Caco-2 (cell line): ENCODE data around the gene MAP4K1. TPM values are rescaled to one million over a fixed set of nuclear protein-coding genes. Genes with fewer than 3 reads are reported as not detected.

Experiments used
- BruUV-seq: library from RNA; stranded (reverse); fragments of 400-500 nt; replicated peaks from 2 replicates; lab custom pipeline; 2021; lab: Mats Ljungman, UMichigan
- CTCF ChIA-PET: fragments of 300-600 bp; sonication (Branson Sonifier 250); formaldehyde crosslinking; loops from one replicate; lab custom pipeline; 2022; ENCODE audit warnings: antibody characterized with exemption; lab: Charles Lee
- POLR2A ChIA-PET: fragments of 300-600 bp; sonication (Branson Sonifier 250); formaldehyde crosslinking; loops from one replicate; lab custom pipeline; 2022; ENCODE audit warnings: antibody characterized with exemption; lab: Charles Lee
- DNase-seq, 2 experiments: peaks; one replicate each; pipeline versions ENCODE4 v3.0.0 to v3.0.0-alpha.2; 2020 to 2022
- H3K27me3 ChIP-seq: replicated peaks from 2 replicates; pipeline ENCODE4 v1.6.0; 2011; ENCODE audit warnings: low read length; ENCODE audit not compliant: control insufficient read depth, insufficient read depth
- H3K36me3 ChIP-seq: 2 replicates; pipeline ENCODE4 v1.5.1; 2011; ENCODE audit warnings: low read length; ENCODE audit not compliant: control insufficient read depth, insufficient read depth
- H3K4me1 ChIP-seq: fragments of 250-450 bp; sonication (Bioruptor Pico); 2 replicates; pipeline ENCODE4 v1.5.1; 2020; ENCODE audit warnings: mild to moderate bottlenecking
- H3K4me3 ChIP-seq: 2 replicates; pipeline ENCODE4 v1.5.1; 2011; ENCODE audit warnings: low read depth, mild to moderate bottlenecking, control low read depth, low read length
- H3K9me3 ChIP-seq: fragments of 250-450 bp; sonication (Bioruptor Pico); 2 replicates; pipeline ENCODE4 v1.5.1; 2020; ENCODE audit warnings: mild to moderate bottlenecking, moderate library complexity
- H3K27ac Mint-ChIP-seq: one replicate; pipeline ENCODE4 v1.8.0; 2022; ENCODE audit warnings: mixed read lengths; ENCODE audit not compliant: unreplicated experiment
- H3K27me3 Mint-ChIP-seq: one replicate; pipeline ENCODE4 v1.8.0; 2022; ENCODE audit warnings: mixed read lengths; ENCODE audit not compliant: insufficient read depth, unreplicated experiment
- H3K36me3 Mint-ChIP-seq: one replicate; pipeline ENCODE4 v1.8.0; 2022; ENCODE audit warnings: mild to moderate bottlenecking, mixed read lengths; ENCODE audit not compliant: insufficient read depth, unreplicated experiment
- H3K4me1 Mint-ChIP-seq: one replicate; pipeline ENCODE4 v1.8.0; 2022; ENCODE audit warnings: low read depth, mixed read lengths; ENCODE audit not compliant: unreplicated experiment
- H3K4me3 Mint-ChIP-seq: one replicate; pipeline ENCODE4 v1.8.0; 2022; ENCODE audit warnings: mild to moderate bottlenecking, moderate library complexity, mixed read lengths; ENCODE audit not compliant: unreplicated experiment
- H3K9me3 Mint-ChIP-seq: one replicate; pipeline ENCODE4 v1.8.0; 2022; ENCODE audit warnings: mixed read lengths; ENCODE audit not compliant: unreplicated experiment
- CTCF ChIP-seq, 2 experiments: fragments of 200-600 bp in 1 of 2; IDR thresholded peaks; 1 replicate in 1 of 2; 2 replicates in 1 of 2; pipeline versions ENCODE4 v1.5.1 to v1.8.0; 2011 to 2022; ENCODE audit warnings: antibody characterized with exemption in 1 of 2, control low read depth in 1 of 2, inconsistent platforms in 1 of 2, low read depth in 1 of 2, low read length in 1 of 2, mild to moderate bottlenecking in 1 of 2, moderate library complexity in 1 of 2; ENCODE audit not compliant: insufficient read depth in 1 of 2, severe bottlenecking in 1 of 2, unreplicated experiment in 1 of 2
- intact Hi-C: fragments of 100-400 bp; cut with micrococcal nuclease; formaldehyde crosslinking; loops from one replicate; pipeline ENCODE4 v1.10.0; 2022; ENCODE audit not compliant: unreplicated experiment
- total RNA-seq: library from RNA; stranded (reverse); gene quantifications from 2 replicates; pipeline ENCODE4 v1.2.3, GENCODE V29; 2022

Gene MAP4K1
- total RNA-seq, 1 experiment from 2014 or later, result 1.7 TPM

- TF ChIP-seq CTCF (IDR thresholded peaks at IDR 0.05; ENCODE audit: insufficient read depth in 1 of 2, low read depth in 1 of 2, low read length in 1 of 2, severe bottlenecking in 1 of 2, unreplicated experiment in 1 of 2), result no peak
- Histone ChIP-seq H3K27me3 (no peaks in the 10 kb centered on the region), H3K36me3 (0 out of 2 replicates have a peak, but pooled peaks cover 1% of the 10 kb centered on the region), H3K4me1 (peaks cover 37% of the 10 kb centered on the region), H3K9me3 (no peaks in the 10 kb centered on the region), H3K4me3 (peak overlapping the region; percentile 100)
- BruUV-seq, result no TSS peak
- intact Hi-C loops, result loop anchor here (1.0 to 2.0 kb wide), 2 partner anchors 15 to 35 kb away; no protein-coding TSS in a partner anchor
- Mint-ChIP-seq H3K36me3 (peaks cover 31% of the 10 kb centered on the region), H3K27me3 (no peaks in the 10 kb centered on the region), H3K4me3 (peak overlapping the region; percentile 90), H3K4me1 (peaks cover 19% of the 10 kb centered on the region), H3K27ac (peak overlapping the region; percentile 88), H3K9me3 (no peaks in the 10 kb centered on the region)
- ChIA-PET POLR2A (interaction anchor here (0.9 to 3.0 kb wide), 11 partner anchors 10 to 283 kb away, joined by 3 to 35 read pairs (median 11); partner anchors contain the start of genes EIF3K, FAM98C, MRPS12 and NFKBIB), CTCF (interaction anchor here (0.6 to 1.5 kb wide), 10 partner anchors 11 to 245 kb away, joined by 3 to 15 read pairs (median 6); partner anchors contain the start of genes EIF3K and FAM98C)
- DNase-seq, result no peak
These were observed 30.4 kb upstream of the MAP4K1 start for GRCh38 chr19:38647966-38648768.

- Histone ChIP-seq H3K36me3 (0 out of 2 replicates have a peak, but pooled peaks cover 1% of the 10 kb centered on the region), H3K4me3 (peak within 1 kb of the TSS; percentile 100), H3K9me3 (no peaks in the 10 kb centered on the region), H3K4me1 (peaks cover 30% of the 10 kb centered on the region), H3K27me3 (no peaks in the 10 kb centered on the region)
- intact Hi-C loops, result loop anchor here (1.0 to 2.0 kb wide), 2 partner anchors 15 to 36 kb away; no protein-coding TSS in a partner anchor
- Mint-ChIP-seq H3K9me3 (no peaks in the 10 kb centered on the region), H3K27me3 (no peaks in the 10 kb centered on the region), H3K4me1 (peaks cover 16% of the 10 kb centered on the region), H3K36me3 (peaks cover 24% of the 10 kb centered on the region), H3K27ac (peak within 1 kb of the TSS; percentile 88), H3K4me3 (peak within 1 kb of the TSS; percentile 90)
- no TSS peak for BruUV-seq
- peak; percentile 98 to 100 for DNase-seq
- POLR2A ChIA-PET, result interaction anchor here (0.5 to 3.0 kb wide), 18 partner anchors 9 to 370 kb away, joined by 3 to 35 read pairs (median 5); partner anchors contain the start of genes EIF3K, FAM98C, MRPS12 and NFKBIB
- TF ChIP-seq CTCF (IDR thresholded peaks at IDR 0.05; ENCODE audit: insufficient read depth in 1 of 2, low read depth in 1 of 2, low read length in 1 of 2, severe bottlenecking in 1 of 2, unreplicated experiment in 1 of 2), result no peak
- CTCF ChIA-PET, result interaction anchor here (0.6 to 1.3 kb wide), 11 partner anchors 11 to 245 kb away, joined by 3 to 15 read pairs (median 5); partner anchors contain the start of genes EIF3K and FAM98C
These were observed 29.7 kb upstream of the MAP4K1 start, which contains the start of gene ACTN4 for GRCh38 chr19:38647368-38647965. TSS of gene ACTN4 (plus strand) at chr19:38647649. CDS start at chr19:38647746, 97 bp downstream.

- H3K4me3 Mint-ChIP-seq, result no peak overlapping the region
- no peaks in the 10 kb centered on the region for H3K27me3 Mint-ChIP-seq
- H3K36me3 ChIP-seq, result no peaks in the 10 kb centered on the region
- peaks cover 9% of the 10 kb centered on the region for H3K4me1 ChIP-seq
- no peak for TF ChIP-seq CTCF (IDR thresholded peaks at IDR 0.05; ENCODE audit: insufficient read depth in 1 of 2, low read depth in 1 of 2, low read length in 1 of 2, severe bottlenecking in 1 of 2, unreplicated experiment in 1 of 2)
- H3K27ac Mint-ChIP-seq, result peak overlapping the region; percentile 21
- no TSS peak for BruUV-seq
- H3K4me1 Mint-ChIP-seq, result peaks cover 13% of the 10 kb centered on the region
- ChIA-PET CTCF (interaction anchor here (0.6 to 0.8 kb wide), 2 partner anchors 8 to 10 kb away, joined by 3 to 4 read pairs; no protein-coding TSS in a partner anchor), POLR2A (interaction anchor here (0.6 to 1.0 kb wide), 3 partner anchors 9 to 15 kb away, joined by 3 to 7 read pairs (median 3); no protein-coding TSS in a partner anchor)
- intact Hi-C loops, result no loop called here
- H3K36me3 Mint-ChIP-seq, result peaks cover 28% of the 10 kb centered on the region
- no peak overlapping the region for H3K4me3 ChIP-seq
- DNase-seq, result no peak
- no peaks in the 10 kb centered on the region for H3K9me3 Mint-ChIP-seq
- H3K27me3 ChIP-seq, result no peaks in the 10 kb centered on the region
- no peaks in the 10 kb centered on the region for H3K9me3 ChIP-seq
These were observed 27.0 kb upstream of the MAP4K1 start for GRCh38 chr19:38644719-38645118.
